IPS-18a (cell line): Measurements from ENCODE around the gene PPIL3.

ENCODE experiments used
- H3K27ac ChIP-seq: one replicate; pipeline ENCODE4 v1.5.1; 2013; ENCODE audit warnings: low read length
- H3K27me3 ChIP-seq: one replicate; pipeline ENCODE4 v1.6.1; 2013; ENCODE audit warnings: mild to moderate bottlenecking, low read length; ENCODE audit not compliant: control insufficient read depth, insufficient read depth
- H3K36me3 ChIP-seq: one replicate; pipeline ENCODE4 v1.6.1; 2013; ENCODE audit warnings: low read depth, low read length; ENCODE audit not compliant: control insufficient read depth
- H3K4me1 ChIP-seq: one replicate; pipeline ENCODE4 v1.6.1; 2013; ENCODE audit warnings: low read depth, low read length; ENCODE audit not compliant: control insufficient read depth
- H3K4me3 ChIP-seq: one replicate; pipeline ENCODE4 v1.5.1; 2013; ENCODE audit warnings: low read length
- H3K9ac ChIP-seq: one replicate; pipeline ENCODE4 v1.6.1; 2013; ENCODE audit warnings: mild to moderate bottlenecking, low read length, moderate library complexity
- H3K9me3 ChIP-seq: one replicate; pipeline ENCODE4 v1.6.1; 2013; ENCODE audit warnings: low read depth, low read length; ENCODE audit not compliant: control insufficient read depth

PPIL3 gene

GRCh38 chr2:200852605-200853004 lies 36.3 kb downstream of the PPIL3 start:
- Histone ChIP-seq H3K4me3 (no peak overlapping the region), H3K27ac (no peak overlapping the region), H3K9me3 (no peaks in the 10 kb centered on the region), H3K9ac (no peak overlapping the region), H3K4me1 (no peaks in the 10 kb centered on the region), H3K27me3 (no peaks in the 10 kb centered on the region), H3K36me3 (peaks cover 65% of the 10 kb centered on the region)

GRCh38 chr2:200851398-200852248 lies 37.3 kb downstream of the PPIL3 start:
- no peak overlapping the region for H3K27ac ChIP-seq
- H3K9me3 ChIP-seq = no peaks in the 10 kb centered on the region
- no peaks in the 10 kb centered on the region for H3K27me3 ChIP-seq
- H3K4me1 ChIP-seq = no peaks in the 10 kb centered on the region
- peaks cover 55% of the 10 kb centered on the region for H3K36me3 ChIP-seq
- H3K9ac ChIP-seq = no peak overlapping the region
- no peak overlapping the region for H3K4me3 ChIP-seq

GRCh38 chr2:200850512-200851256 lies 38.2 kb downstream of the PPIL3 start:
- Histone ChIP-seq H3K36me3 (peaks cover 47% of the 10 kb centered on the region), H3K27me3 (no peaks in the 10 kb centered on the region), H3K9me3 (no peaks in the 10 kb centered on the region), H3K4me3 (no peak overlapping the region), H3K4me1 (no peaks in the 10 kb centered on the region), H3K9ac (no peak overlapping the region), H3K27ac (no peak overlapping the region)

GRCh38 chr2:200847939-200848338 lies 40.9 kb downstream of the PPIL3 start:
- Histone ChIP-seq H3K4me3 (no peak overlapping the region), H3K9me3 (no peaks in the 10 kb centered on the region), H3K4me1 (no peaks in the 10 kb centered on the region), H3K9ac (no peak overlapping the region), H3K27ac (no peak overlapping the region), H3K36me3 (peaks cover 19% of the 10 kb centered on the region), H3K27me3 (no peaks in the 10 kb centered on the region)

- Histone ChIP-seq H3K27me3 (no peaks in the 10 kb centered on the region), H3K9me3 (no peaks in the 10 kb centered on the region), H3K9ac (no peak overlapping the region), H3K4me3 (no peak overlapping the region), H3K4me1 (no peaks in the 10 kb centered on the region), H3K27ac (no peak overlapping the region), H3K36me3 (peaks cover 13% of the 10 kb centered on the region)
Observed at GRCh38 chr2:200847269-200847668, 41.6 kb downstream of the PPIL3 start.

- Histone ChIP-seq H3K9ac (no peak overlapping the region), H3K4me1 (no peaks in the 10 kb centered on the region), H3K9me3 (no peaks in the 10 kb centered on the region), H3K36me3 (no peaks in the 10 kb centered on the region), H3K27me3 (no peaks in the 10 kb centered on the region), H3K27ac (no peak overlapping the region), H3K4me3 (no peak overlapping the region)
Observed at GRCh38 chr2:200845669-200846325, 43.1 kb downstream of the PPIL3 start.

- no peaks in the 10 kb centered on the region for H3K9me3 ChIP-seq
Observed at GRCh38 chr2:200845194-200845593, 43.7 kb downstream of the PPIL3 start.

GRCh38 chr2:200843993-200844948 lies 44.6 kb downstream of the PPIL3 start:
- H3K36me3 ChIP-seq = no peaks in the 10 kb centered on the region
- no peaks in the 10 kb centered on the region for H3K9me3 ChIP-seq
- no peaks in the 10 kb centered on the region for H3K27me3 ChIP-seq
- H3K4me1 ChIP-seq = no peaks in the 10 kb centered on the region
- H3K27ac ChIP-seq = no peak overlapping the region
- no peak overlapping the region for H3K4me3 ChIP-seq
- H3K9ac ChIP-seq = no peak overlapping the region

More at GRCh38 chr2:200845194-200845593, 43.7 kb downstream of the PPIL3 start:
- Histone ChIP-seq H3K27me3 (no peaks in the 10 kb centered on the region), H3K36me3 (no peaks in the 10 kb centered on the region), H3K9ac (no peak overlapping the region), H3K27ac (no peak overlapping the region), H3K4me1 (no peaks in the 10 kb centered on the region), H3K4me3 (no peak overlapping the region)

- no peak overlapping the region for H3K27ac ChIP-seq
- no peaks in the 10 kb centered on the region for H3K4me1 ChIP-seq
- H3K27me3 ChIP-seq = no peaks in the 10 kb centered on the region
- no peak overlapping the region for H3K4me3 ChIP-seq
- H3K9me3 ChIP-seq = no peaks in the 10 kb centered on the region
- H3K9ac ChIP-seq = no peak overlapping the region
- no peaks in the 10 kb centered on the region for H3K36me3 ChIP-seq
Observed at GRCh38 chr2:200839513-200839912, 49.4 kb downstream of the PPIL3 start.

GRCh38 chr2:200834701-200835100 lies 54.2 kb downstream of the PPIL3 start:
- no peak overlapping the region for H3K27ac ChIP-seq
- H3K9ac ChIP-seq = no peak overlapping the region
- H3K27me3 ChIP-seq = no peaks in the 10 kb centered on the region
- H3K4me3 ChIP-seq = no peak overlapping the region
- no peaks in the 10 kb centered on the region for H3K36me3 ChIP-seq
- H3K9me3 ChIP-seq = no peaks in the 10 kb centered on the region
- no peaks in the 10 kb centered on the region for H3K4me1 ChIP-seq

GRCh38 chr2:200829258-200829655 lies 59.6 kb downstream of the PPIL3 start:
- no peaks in the 10 kb centered on the region for H3K9me3 ChIP-seq
- no peak overlapping the region for H3K27ac ChIP-seq
- H3K4me3 ChIP-seq = no peak overlapping the region
- no peaks in the 10 kb centered on the region for H3K36me3 ChIP-seq
- no peak overlapping the region for H3K9ac ChIP-seq
- no peaks in the 10 kb centered on the region for H3K4me1 ChIP-seq
- H3K27me3 ChIP-seq = no peaks in the 10 kb centered on the region
